Epithelial cell of esophagus (primary cell): ENCODE measurements around the gene NUDT1.

Experiments used
- DNase-seq: peaks from one replicate; pipeline ENCODE4 v3.0.0; 2010; ENCODE audit warnings: low read depth
- H3K4me3 ChIP-seq: 2 replicates; pipeline ENCODE4 v1.5.1; 2011; ENCODE audit warnings: mild to moderate bottlenecking, low read length, control low read depth
- CTCF ChIP-seq: IDR thresholded peaks from 2 replicates; pipeline ENCODE4 v1.5.1; 2011; ENCODE audit warnings: low read depth, mild to moderate bottlenecking, low read length, control low read depth, inconsistent platforms; ENCODE audit not compliant: insufficient read depth; ENCODE audit errors: missing control alignments

Gene NUDT1

GRCh38 chr7:2224491-2224928, 17.5 kb upstream of the NUDT1 start:
- TF ChIP-seq CTCF: no peak
- H3K4me3 ChIP-seq: no peak overlapping the region
- no peak for DNase-seq

- peak; percentile 71 for DNase-seq
- no peak overlapping the region for H3K4me3 ChIP-seq
- TF ChIP-seq CTCF: no peak
Measured at GRCh38 chr7:2224934-2225333, 17.1 kb upstream of the NUDT1 start.

GRCh38 chr7:2225336-2225735, 16.7 kb upstream of the NUDT1 start:
- peak; percentile 93 for DNase-seq
- H3K4me3 ChIP-seq: no peak overlapping the region
- TF ChIP-seq CTCF: no peak

GRCh38 chr7:2225830-2226229, 16.2 kb upstream of the NUDT1 start:
- no peak for TF ChIP-seq CTCF
- no peak overlapping the region for H3K4me3 ChIP-seq

GRCh38 chr7:2227699-2228098, 14.3 kb upstream of the NUDT1 start:
- no peak for DNase-seq
- no peak for TF ChIP-seq CTCF
- H3K4me3 ChIP-seq: no peak overlapping the region

More at GRCh38 chr7:2225830-2226229, 16.2 kb upstream of the NUDT1 start:
- no peak for DNase-seq

- no peak for DNase-seq
- H3K4me3 ChIP-seq: no peak overlapping the region
Measured at GRCh38 chr7:2228921-2229320, 13.1 kb upstream of the NUDT1 start.

More at GRCh38 chr7:2228921-2229320, 13.1 kb upstream of the NUDT1 start:
- TF ChIP-seq CTCF: no peak
